ENCODE measurements around the gene IQSEC3.

IQSEC3 gene

DNA sequence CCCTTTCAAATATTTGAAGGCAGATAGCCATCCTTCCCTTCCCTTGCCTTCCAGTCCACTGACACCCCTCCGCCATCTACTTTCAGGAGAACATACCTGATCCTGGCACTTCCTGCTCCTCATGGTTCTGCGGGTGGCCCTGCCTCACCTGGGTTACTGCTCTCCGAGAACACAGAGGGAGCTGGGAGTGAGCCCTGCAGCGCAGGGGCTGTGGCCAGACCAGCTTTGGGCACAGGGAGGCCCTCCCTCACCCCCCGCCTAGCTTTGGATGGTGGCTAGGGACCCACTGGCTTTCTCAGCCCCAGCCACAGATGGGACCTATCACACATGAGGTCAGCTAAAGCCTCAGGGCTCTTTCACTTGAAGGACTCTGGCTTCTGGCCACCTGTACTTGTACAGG, 12.4 kb downstream of the IQSEC3 start:
- TF ChIP-seq GATA1 (IDR thresholded peaks at IDR 0.05; ENCODE audit: low read depth, low read length) (no peak), POLR2A (IDR thresholded peaks at IDR 0.05; ENCODE audit: low read length) (no peak)
- DNase-seq = no peak

DNA sequence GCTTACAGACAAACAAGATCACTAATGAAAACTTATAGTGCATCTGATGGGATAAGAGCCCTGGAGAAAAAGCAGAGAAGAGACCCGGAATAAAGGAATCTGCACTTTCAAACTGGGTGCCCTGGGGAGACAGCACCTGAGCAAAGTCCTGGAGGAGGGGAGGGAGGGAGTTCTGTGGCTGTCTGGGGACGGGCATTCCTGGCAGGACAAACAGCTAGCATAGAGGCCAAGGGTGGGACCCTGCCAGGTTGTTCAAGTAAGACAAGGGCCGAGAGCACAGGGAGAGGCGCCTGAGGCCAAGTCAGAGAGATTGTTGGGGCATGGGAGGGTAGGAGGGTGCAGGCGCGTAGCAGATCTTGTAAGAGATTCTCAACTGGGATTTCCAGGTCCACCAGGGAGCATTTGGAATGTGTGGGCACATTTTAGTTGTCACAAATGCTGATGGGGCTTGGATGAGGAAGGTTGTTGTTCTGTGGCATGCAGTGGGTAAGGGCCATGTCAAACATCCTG, 14.2 kb downstream of the IQSEC3 start:
- DNase-seq = no peak
- no peak for TF ChIP-seq POLR2A (IDR thresholded peaks at IDR 0.05; ENCODE audit: low read length)
- TF ChIP-seq GATA1 (IDR thresholded peaks at IDR 0.05; ENCODE audit: low read depth, low read length) = no peak

DNA sequence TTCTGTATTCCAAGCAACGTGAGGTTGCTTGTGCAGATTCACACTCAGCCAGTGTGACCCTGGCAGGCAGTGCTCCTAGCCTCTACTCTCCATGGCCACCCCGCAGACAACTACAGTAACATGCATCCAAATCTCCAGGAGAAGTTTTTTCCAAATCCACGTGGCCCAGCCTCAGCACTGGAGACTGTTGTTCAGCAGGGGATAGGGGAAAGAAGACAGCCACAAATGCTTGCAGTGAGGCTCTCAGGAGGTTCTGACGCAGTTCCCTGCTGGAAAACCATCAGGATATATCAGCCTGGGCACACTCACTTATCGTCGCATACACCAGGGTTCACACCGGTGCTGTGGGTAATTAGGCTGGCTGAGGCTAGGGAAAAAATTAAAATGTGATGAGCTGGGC, 16.2 kb downstream of the IQSEC3 start:
- DNase-seq = no peak
- no peak for TF ChIP-seq POLR2A (IDR thresholded peaks at IDR 0.05; ENCODE audit: low read length)
- TF ChIP-seq GATA1 (IDR thresholded peaks at IDR 0.05; ENCODE audit: low read depth, low read length) = no peak

DNA sequence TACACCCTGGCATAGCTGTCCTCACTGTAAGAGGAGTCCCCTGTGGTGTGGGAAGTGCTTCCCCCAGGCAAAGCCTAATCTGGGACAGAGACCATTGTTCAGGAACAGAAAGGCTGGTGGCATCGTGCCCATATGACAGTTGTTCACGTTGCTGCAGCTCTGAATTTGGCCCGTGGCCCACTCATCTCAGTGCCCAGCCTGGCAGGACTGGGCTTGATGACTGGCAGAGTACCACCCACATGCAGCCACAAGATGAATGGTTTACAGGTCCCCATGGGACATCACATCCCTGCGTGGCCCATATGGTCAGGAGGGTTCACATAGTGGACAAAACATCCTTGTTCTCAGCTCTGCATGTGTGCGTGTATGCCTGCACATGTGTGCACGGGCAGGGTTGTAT, 17.5 kb downstream of the IQSEC3 start:
- TF ChIP-seq GATA1 (IDR thresholded peaks at IDR 0.05; ENCODE audit: low read depth, low read length) (no peak), POLR2A (IDR thresholded peaks at IDR 0.05; ENCODE audit: low read length) (no peak)
- DNase-seq = no peak

DNA sequence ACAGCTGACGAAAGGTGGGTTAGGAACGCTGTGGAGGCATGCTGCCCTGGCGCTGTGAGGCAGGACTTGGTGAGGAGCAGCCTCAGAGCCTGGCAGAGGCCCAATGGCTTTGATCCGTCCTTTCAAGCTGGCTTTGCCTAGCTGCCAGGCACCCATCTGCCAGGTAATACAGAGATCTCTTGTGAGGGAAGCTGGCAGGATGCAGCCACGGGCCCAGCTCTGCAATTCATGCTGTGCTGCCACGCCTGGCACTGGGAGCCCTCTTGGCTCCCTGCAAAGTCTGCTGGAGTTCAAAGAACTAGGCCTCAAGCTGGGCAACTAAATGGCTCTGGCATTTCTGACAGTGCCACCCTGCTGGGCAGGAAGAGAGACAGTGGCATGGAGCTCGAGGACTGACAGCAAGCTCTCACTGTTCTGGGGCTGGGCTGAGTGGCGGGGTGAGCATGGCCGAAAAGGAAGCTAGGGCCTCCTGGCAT, 18.7 kb downstream of the IQSEC3 start:
- TF ChIP-seq POLR2A (IDR thresholded peaks at IDR 0.05; ENCODE audit: low read length) (no peak), GATA1 (IDR thresholded peaks at IDR 0.05; ENCODE audit: low read depth, low read length) (no peak)
- no peak for DNase-seq

DNA sequence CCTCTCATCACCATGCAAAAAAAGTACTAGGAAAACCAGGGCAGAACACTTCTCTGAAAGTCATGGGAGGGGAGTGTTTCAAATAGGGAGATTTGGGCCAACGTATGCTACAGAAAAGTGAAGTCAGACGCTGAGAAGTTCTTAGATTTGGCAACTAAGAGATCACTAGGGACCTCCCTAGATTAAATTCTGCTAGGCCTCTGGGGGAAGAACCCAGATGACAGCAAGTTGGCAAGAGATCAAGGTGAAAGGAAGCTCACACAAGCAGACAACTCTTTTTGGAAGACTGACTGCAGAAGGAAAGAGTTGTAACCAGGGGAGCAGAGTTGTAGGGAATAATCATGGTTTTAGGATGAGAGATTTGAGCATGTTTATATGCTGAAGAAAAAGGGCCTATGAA, 20.7 kb downstream of the IQSEC3 start:
- DNase-seq = no peak
- TF ChIP-seq POLR2A (IDR thresholded peaks at IDR 0.05; ENCODE audit: low read length) (no peak), GATA1 (IDR thresholded peaks at IDR 0.05; ENCODE audit: low read depth, low read length) (no peak)

DNA sequence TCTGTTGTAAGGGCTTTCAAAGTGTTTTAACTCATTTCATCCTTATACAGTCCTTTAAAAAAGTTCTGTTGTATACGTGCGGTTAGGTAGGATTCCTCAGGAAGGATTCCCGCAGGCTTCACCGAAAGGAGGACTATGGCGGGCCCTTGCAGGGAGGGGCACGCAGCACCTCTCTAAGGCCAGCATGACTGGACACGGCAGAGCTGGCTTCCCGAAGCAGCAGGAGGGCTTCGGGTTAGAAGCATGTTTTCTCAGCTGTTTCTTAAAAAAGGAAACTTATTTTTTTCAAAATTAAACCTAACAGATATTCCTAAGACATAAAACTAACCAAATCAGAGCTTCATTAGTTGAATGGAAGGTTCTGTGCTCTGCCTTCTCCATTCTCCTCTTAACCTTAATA, 21.3 kb downstream of the IQSEC3 start:
- no peak for DNase-seq
- TF ChIP-seq POLR2A (IDR thresholded peaks at IDR 0.05; ENCODE audit: low read length) (no peak), GATA1 (IDR thresholded peaks at IDR 0.05; ENCODE audit: low read depth, low read length) (no peak)

DNA sequence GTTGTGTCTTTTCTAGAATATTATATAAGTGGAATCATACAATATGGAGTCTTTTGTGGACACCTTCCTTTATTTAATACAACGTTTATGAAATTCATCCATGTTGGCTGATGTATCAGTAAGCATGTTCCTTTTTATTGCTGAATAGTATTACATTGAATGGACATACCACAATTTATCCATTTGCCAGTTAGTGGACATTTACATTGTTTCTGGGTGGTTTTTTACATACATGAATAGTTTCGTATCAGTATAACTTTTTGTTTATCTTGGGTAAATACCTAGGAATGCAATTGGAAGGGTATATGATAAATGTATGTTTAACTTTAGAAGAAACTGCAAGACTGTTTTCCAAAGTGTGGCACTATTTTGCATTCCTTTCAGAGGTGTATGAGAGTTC, 23.1 kb downstream of the IQSEC3 start:
- TF ChIP-seq POLR2A (IDR thresholded peaks at IDR 0.05; ENCODE audit: low read length) = no peak
- TF ChIP-seq GATA1 (IDR thresholded peaks at IDR 0.05; ENCODE audit: low read depth, low read length) = no peak
- DNase-seq = no peak

DNA sequence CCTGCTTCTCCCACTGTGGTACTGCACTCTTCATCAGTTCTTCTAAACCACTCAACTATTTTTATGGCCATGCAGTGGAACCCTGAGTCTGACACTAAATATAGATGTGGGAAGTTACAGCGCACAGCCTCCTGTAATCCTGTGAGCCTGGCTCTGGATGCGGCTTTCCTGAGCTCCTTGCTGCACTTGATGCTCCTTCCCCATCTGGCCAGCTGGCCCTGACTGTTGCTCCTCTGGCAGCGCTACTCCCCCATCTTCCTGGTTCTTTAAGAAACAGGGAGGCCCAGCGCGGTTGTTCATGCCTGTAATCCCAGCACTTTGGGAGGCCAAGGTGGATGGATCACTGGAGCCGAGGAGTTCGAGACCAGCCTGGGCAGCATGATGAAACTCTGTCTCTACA, 24.6 kb downstream of the IQSEC3 start:
- no peak for DNase-seq
- no peak for TF ChIP-seq POLR2A (IDR thresholded peaks at IDR 0.05; ENCODE audit: low read length)
- no peak for TF ChIP-seq GATA1 (IDR thresholded peaks at IDR 0.05; ENCODE audit: low read depth, low read length)

DNA sequence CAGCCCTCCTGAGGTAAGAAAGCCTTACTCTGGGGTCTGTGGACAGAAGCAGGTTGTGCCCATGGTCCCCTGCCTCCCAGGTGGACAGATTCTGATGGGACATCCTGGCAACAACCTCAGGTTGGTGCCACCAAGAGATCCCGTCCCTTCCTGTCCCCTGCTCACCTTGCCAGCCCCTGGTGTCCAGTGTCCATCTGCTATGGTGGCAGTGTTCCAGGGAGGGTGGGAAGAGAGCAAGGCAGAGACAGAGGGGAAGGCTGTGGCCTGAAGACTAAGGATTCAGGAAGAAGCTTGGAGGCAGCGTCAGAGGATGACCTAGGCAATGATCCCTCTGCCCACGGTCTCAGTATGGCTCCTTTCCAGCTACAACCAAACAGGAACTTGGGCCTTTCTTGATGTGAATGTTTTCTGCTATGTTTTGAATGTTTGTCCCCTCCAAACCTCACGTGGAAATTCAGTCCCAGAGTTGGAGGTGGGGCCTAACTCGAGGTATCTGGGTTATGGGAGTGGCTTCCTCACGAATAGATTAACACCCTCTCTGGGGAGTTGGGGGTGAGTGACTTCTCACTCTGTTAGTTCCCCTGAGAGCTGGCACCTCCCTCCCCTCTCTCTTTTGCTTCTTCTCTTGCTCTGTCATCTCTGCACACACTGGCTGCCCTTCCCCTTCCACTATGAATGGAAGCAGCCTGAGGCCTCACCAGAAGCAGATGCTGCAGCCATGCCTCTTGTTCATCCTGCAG, 26.9 kb downstream of the IQSEC3 start:
- DNase-seq = no peak
- no peak for TF ChIP-seq GATA1 (IDR thresholded peaks at IDR 0.05; ENCODE audit: low read depth, low read length)
- no peak for TF ChIP-seq POLR2A (IDR thresholded peaks at IDR 0.05; ENCODE audit: low read length)

DNA sequence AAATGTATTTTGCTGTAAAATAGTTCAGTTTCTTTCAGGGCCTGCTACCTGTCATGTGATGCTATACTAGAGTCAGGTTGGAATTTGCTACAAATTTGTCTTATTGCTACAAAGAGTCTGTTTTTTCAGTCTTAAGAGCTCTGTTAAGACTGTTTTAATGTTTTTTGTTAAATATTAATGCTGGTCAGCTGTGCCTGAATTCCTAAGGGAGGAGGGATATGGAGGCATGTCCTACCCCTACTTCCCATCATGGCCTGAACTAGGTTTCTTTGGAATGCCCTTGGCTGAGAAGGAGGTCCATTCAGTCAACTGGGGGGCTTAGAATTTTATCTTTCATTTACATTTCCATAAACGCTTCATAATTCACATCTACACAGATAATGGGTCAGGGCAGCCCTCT, 30.0 kb downstream of the IQSEC3 start:
- DNase-seq = no peak
- TF ChIP-seq POLR2A (IDR thresholded peaks at IDR 0.05; ENCODE audit: low read length) = no peak
- no peak for TF ChIP-seq GATA1 (IDR thresholded peaks at IDR 0.05; ENCODE audit: low read depth, low read length)

DNA sequence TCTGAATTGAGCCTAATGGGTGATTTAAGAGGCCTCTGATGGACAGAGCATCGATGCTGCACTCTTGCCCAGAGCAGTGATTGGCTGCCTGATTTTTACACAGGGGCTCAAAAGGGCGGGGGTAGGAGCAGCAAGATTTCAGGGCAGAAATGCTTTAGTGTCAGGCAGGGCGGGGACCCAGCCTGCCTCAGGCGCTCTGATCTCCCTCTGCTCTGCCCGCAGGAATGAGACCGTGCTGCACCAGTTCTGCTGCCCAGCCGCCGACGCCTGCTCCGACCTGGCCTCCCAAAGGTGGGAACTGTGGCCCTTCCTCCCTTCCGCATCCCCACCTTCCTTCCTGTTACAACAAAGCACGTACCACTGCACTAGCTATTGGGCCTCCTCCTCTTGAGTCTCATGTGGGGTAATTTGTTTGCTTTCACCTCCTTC, 32.4 kb downstream of the IQSEC3 start:
- DNase-seq = no peak
- no peak for TF ChIP-seq GATA1 (IDR thresholded peaks at IDR 0.05; ENCODE audit: low read depth, low read length)
- no peak for TF ChIP-seq POLR2A (IDR thresholded peaks at IDR 0.05; ENCODE audit: low read length)

DNA sequence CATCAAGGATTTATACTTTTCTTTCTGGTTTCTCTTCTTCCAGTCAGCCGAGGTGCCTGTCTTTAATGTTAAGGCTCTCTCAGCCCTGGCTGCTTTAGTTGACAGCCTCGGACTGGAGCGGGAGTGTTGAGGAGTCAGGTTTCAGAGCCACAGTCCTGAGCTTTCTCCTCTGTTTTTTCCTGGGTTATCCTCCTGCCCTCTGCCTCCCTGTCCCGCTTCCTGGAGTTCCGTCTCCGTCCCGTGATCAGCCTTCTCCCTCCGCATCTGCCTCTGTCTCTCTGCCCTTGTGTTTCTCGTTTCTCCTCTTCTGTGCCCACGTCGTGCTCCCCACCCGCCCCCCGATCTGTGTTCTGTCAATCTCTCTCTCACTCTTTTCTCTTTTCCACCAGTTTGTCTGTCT, 33.0 kb downstream of the IQSEC3 start:
- TF ChIP-seq POLR2A (IDR thresholded peaks at IDR 0.05; ENCODE audit: low read length) = no peak
- no peak for TF ChIP-seq GATA1 (IDR thresholded peaks at IDR 0.05; ENCODE audit: low read depth, low read length)
- no peak for DNase-seq

DNA sequence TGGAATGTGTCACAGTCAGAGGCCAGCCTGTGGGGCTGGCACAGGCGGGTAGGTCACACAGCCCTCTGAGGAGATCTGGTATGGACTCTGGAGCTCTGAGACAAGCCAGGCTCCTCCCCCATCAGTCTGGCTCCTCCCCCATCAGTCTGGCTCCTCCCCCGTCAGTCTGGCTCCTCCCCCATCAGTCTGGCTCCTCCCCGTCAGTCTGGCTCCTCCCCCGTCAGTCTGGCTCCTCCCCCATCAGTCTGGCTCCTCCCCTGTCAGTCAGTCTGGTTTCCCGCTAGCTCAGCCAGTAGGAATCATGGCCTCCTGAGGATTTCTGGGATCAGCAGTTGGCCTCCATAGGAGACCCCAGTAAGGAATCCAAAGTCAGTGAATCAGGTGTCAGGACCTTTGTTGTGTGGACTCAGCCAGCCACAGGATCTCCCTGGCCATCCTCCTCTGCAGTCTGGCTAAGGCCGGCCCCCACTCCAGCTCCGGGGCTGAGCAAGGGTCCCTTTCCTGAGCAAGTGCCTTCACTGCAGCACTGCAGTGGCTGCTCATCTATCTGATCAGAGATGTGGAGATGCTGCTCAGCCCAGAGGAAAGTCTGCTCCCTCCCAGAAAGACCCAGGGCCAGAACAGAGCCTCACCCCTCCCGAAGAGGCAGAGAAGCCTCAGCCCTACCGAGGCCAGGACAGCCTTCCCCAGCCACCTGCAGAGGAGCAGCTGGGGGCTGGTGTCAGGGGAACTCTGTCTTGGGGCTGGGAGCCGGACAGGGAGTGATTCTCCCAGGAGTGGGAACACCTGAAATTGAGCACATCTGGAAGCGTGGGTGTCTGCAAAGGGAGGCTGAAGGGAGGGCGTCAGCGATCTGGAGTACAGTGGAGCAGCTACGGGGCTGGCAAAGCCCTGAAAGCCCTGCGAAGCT, 35.7 kb downstream of the IQSEC3 start:
- DNase-seq = peak; percentile 32 to 44
- no peak for TF ChIP-seq POLR2A (IDR thresholded peaks at IDR 0.05; ENCODE audit: low read length)
- TF ChIP-seq GATA1 (IDR thresholded peaks at IDR 0.05; ENCODE audit: low read depth, low read length) = no peak

Data from erythroblast (primary cell).